GM12864 (cell line): ENCODE measurements around the gene AMH.

ENCODE experiments used
- DNase-seq: peaks from one replicate; pipeline ENCODE4 v3.0.0-alpha.2; 2011; ENCODE audit warnings: low read depth
- H3K4me3 ChIP-seq: 2 replicates; pipeline ENCODE4 v1.5.1; 2011; ENCODE audit warnings: mild to moderate bottlenecking, low read depth, low read length, control low read depth
- TF ChIP-seq, protein P1 (sequence below): IDR thresholded peaks from 2 replicates; pipeline ENCODE4 v1.5.1; 2011; ENCODE audit warnings: low read depth, mild to moderate bottlenecking, moderate library complexity, low read length, control low read depth, inconsistent platforms; ENCODE audit errors: missing control alignments

AMH gene

DNA sequence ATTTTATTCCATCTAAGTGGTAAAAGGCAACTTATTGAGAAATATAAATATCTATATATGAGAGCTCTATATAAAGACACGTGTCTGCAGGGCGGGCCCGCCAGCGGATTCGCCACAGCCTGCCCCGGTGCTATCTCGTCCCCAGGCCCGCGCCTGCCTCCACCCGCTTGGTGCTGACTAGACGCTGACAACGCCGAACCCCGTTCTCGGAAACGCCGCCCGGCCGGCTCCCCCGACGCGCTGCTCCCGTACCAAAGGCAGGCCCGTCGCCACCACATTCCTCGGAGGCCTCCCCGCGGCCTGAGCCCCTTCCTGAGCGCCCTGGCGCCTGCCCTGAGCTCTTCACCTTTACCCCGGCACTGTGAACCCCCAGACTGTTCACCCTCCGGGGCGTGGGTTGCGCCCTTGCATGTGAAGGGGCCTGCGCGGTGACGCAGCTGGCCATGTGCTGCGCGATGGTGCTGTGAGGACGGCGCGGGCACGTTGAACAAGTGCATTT, 19.0 kb upstream of the AMH start:
- no peak for DNase-seq
- no peak overlapping the region for H3K4me3 ChIP-seq
- TF ChIP-seq, protein P1, sequence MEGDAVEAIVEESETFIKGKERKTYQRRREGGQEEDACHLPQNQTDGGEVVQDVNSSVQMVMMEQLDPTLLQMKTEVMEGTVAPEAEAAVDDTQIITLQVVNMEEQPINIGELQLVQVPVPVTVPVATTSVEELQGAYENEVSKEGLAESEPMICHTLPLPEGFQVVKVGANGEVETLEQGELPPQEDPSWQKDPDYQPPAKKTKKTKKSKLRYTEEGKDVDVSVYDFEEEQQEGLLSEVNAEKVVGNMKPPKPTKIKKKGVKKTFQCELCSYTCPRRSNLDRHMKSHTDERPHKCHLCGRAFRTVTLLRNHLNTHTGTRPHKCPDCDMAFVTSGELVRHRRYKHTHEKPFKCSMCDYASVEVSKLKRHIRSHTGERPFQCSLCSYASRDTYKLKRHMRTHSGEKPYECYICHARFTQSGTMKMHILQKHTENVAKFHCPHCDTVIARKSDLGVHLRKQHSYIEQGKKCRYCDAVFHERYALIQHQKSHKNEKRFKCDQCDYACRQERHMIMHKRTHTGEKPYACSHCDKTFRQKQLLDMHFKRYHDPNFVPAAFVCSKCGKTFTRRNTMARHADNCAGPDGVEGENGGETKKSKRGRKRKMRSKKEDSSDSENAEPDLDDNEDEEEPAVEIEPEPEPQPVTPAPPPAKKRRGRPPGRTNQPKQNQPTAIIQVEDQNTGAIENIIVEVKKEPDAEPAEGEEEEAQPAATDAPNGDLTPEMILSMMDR, result no peak

DNA sequence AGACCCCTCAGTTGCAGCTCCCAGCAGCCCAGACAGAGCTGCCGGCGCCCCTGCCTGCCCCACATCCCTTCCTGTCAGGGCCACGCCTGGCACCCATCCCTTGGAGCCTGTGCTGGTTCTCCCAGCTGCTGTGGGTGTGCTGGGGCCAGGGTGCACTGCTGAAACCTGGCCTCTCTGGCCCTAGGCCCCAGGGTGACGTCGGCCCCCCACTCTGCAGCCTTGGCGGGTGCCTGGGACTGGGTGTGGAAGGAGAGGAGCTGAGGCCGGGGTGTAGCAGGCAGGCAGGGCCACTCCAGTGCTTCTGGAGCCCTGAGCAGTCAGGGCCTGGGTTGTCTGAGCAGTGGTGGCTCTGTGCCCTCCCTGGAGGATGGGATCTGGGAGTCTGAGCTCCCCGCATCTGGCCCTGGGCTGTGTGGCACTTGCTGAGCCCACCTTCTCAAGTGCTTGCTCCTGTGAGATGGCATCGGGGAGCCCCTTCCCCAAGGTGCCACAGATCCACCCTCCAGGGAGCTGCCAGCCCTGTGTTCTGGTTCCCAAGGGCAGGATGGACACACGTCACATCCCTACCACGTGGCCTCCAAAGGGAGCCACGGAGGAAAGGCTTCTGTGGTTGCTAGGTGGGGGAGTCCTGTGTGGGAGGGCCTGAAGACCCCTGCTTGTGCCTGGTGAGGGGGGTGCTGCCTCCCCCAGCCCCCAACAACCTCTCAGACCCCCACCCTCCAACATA, 18.2 kb upstream of the AMH start:
- H3K4me3 ChIP-seq, result no peak overlapping the region
- TF ChIP-seq, protein P1, result no peak
- DNase-seq, result no peak

DNA sequence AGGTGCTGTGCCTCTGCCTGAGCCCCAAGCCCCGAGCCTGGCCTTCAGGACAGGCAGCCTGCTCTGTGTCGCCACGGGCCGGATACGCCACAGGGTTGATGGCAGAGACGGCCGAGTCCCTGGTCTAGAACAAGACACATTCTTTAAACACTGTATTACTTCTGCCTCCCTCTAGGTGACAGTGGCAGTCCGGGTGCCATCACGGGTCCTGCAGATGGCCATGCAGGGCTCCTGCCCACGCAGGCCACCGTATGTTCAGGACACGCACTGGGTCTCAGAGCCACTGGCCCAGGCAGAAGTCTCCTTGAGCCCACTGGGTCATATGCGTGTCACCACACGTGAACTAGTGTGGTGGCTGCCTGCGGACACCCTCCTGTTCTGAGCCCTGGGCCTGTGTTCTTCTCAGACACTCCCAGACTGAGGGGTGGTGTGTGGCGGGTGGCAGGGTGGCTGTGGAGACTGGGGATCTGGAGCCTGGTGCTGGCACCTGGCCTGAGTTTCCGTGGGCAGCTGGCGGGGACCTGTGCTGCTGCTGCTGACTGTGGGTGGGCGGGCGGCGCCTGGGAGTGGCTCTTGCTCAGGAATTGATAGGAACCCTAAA, 17.4 kb upstream of the AMH start:
- TF ChIP-seq, protein P1, result peak; percentile 34
- no peak for DNase-seq

DNA sequence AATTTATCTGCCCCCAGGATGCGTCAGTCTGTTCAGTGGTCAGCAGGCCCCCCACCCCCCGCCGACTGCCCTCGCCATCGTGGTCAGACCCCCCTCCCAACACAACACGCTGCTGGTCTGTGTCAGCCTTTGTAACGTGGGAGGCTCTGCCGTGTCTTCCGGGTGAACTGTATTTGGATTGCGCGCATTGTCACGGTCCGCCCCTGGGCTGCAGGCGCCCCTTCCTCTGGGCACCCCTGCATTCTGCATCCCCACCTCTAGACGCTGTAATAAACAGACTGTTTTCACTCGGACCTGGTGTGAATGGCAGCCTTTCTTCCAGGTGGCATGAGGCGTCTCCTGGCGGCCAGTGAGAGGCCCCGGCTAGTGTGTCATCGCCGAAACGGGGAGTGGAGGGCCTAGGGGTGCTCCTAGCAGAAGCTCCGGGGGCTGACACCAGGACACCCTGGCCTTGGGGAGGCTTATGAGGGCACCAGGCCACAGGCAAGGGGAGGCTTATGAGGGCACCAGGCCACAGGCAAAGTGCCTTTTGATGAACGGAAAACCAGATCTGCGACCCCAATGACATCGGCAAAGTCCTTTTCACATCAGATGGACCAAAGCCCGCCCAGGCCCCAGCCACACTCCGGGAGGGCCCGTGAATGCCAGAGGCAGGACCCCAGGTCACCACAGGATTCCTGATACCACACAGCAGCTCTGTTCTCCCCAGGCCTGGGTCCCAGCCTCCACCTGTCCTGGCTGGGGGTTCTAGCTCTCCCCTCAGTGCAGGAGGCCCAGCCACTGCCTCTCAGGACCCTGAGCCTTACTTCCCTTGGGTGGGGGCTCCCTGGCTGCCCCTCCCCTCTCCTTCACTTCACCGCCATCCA, 16.6 kb upstream of the AMH start:
- DNase-seq, result no peak
- TF ChIP-seq, protein P1, result no peak
- H3K4me3 ChIP-seq, result no peak overlapping the region

More for the DNA sequence above, 17.4 kb upstream of the AMH start:
- no peak overlapping the region for H3K4me3 ChIP-seq

DNA sequence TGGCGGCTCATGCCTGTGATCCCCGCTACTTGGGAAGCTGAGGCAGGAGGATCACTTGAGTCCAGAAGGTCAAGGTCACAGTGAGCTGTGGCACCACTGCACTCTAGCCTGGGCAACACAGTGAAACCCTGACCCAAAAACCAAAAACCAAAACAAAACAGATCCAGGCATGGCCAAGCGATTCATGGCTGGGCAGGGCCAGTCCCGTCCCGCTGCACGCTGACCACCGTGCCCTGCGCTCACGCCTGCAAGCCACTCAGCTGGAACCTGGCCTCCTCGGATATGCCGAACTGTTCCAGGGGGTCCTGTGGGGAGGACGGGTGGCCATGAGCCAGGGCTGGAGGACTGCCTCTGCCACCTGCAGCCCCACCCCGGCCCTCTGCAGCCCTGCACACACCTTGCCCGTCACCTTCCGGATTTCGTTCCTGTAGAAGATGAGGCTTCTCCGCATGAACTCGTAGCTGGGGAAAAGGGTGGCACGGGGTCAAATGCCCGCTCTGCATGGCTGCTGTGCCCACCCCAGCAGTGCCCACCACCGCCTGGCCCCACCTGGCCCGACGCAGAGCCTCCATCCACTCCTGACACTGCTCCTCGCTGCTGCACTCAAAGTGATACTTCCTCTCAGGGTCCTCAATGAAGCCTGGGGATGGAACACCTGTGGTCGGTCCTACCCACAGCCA, 15.4 kb upstream of the AMH start:
- TF ChIP-seq, protein P1, result no peak
- no peak overlapping the region for H3K4me3 ChIP-seq

DNA sequence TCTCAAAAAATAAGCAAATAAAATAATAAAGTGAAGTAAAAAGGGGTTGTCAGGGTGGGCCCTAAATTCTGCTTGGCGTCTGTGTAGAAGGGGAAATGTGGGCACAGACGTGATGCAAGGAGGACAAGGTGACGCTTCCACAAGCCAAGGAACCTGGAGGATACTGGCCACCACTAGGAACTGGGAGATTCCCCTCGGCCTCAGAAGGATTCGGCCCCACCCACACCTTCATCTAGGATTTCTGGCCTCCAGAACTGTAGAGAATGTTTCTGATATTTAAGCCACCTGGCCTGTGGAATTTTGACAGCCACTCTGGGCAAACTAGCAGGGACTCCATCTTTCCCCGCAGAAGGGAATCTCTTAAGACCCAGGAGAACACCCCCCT, 14.1 kb upstream of the AMH start:
- peak overlapping the region; percentile 85 for H3K4me3 ChIP-seq
- DNase-seq, result no peak
- TF ChIP-seq, protein P1, result no peak

More for the DNA sequence above, 15.4 kb upstream of the AMH start:
- no peak for DNase-seq
